ENCODE results near the gene MT2A.
"Not testable (repeated sequence)": the region's sequence is repeated elsewhere in the genome, so short reads cannot be mapped to it uniquely, and the experiment has no call there.

Gene MT2A

GRCh38 chr16:56621665-56622445 lies 13.5 kb downstream of the MT2A start:
- not testable (repeated sequence) for DNase-seq, ATAC-seq

GRCh38 chr16:56623184-56623583 lies 14.8 kb downstream of the MT2A start:
- not testable (repeated sequence) for ATAC-seq

GRCh38 chr16:56623637-56624036 lies 15.3 kb downstream of the MT2A start:
- DNase-seq (no peak), ATAC-seq (no peak)

More at GRCh38 chr16:56623184-56623583, 14.8 kb downstream of the MT2A start:
- not testable (repeated sequence) for DNase-seq

- DNase-seq (peak; percentile 50), ATAC-seq (peak; percentile 89)
These were observed 17.0 kb downstream of the MT2A start, which contains the start of gene MT1E for GRCh38 chr16:56625140-56625942. Gene MT1E, plus strand, starts transcription at chr16:56625781. Its CDS starts 71 bp downstream, at chr16:56625852.

GRCh38 chr16:56625943-56626654 lies 17.7 kb downstream of the MT2A start:
- ATAC-seq (peak; percentile 51), DNase-seq (no peak)

- DNase-seq: no peak
- ATAC-seq: no peak
These were observed 18.3 kb downstream of the MT2A start for GRCh38 chr16:56626685-56627084.

GRCh38 chr16:56628486-56629350 lies 20.3 kb downstream of the MT2A start:
- ATAC-seq (no peak), DNase-seq (no peak)

- ATAC-seq (no peak), DNase-seq (no peak)
These were observed 21.1 kb downstream of the MT2A start for GRCh38 chr16:56629531-56629930.

- ATAC-seq: peak; percentile 29
These were observed 21.8 kb downstream of the MT2A start for GRCh38 chr16:56630134-56630533.

GRCh38 chr16:56631197-56631596 lies 22.8 kb downstream of the MT2A start:
- no peak for DNase-seq

More at GRCh38 chr16:56630134-56630533, 21.8 kb downstream of the MT2A start:
- DNase-seq: no peak

GRCh38 chr16:56631832-56632155 lies 23.4 kb downstream of the MT2A start:
- no peak for DNase-seq
- ATAC-seq: no peak

More at GRCh38 chr16:56631197-56631596, 22.8 kb downstream of the MT2A start:
- ATAC-seq: no peak

GRCh38 chr16:56632156-56632847 lies 23.9 kb downstream of the MT2A start, which contains the start of gene MT1M:
Gene MT1M, plus strand, starts transcription at chr16:56632659. Its CDS starts 73 bp downstream, at chr16:56632732.
- ATAC-seq: peak; percentile 28
- DNase-seq: no peak

- DNase-seq (no peak), ATAC-seq (no peak)
These were observed 24.5 kb downstream of the MT2A start for GRCh38 chr16:56632848-56633365.

- no peak for DNase-seq
These were observed 25.2 kb downstream of the MT2A start for GRCh38 chr16:56633535-56633934.

GRCh38 chr16:56634715-56635440 lies 26.5 kb downstream of the MT2A start:
- DNase-seq (no peak), ATAC-seq (no peak)

More at GRCh38 chr16:56633535-56633934, 25.2 kb downstream of the MT2A start:
- no peak for ATAC-seq

- DNase-seq: no peak
- ATAC-seq: no peak
These were observed 27.1 kb downstream of the MT2A start for GRCh38 chr16:56635441-56635967.

- ATAC-seq: no peak
- DNase-seq: no peak
These were observed 28.4 kb downstream of the MT2A start for GRCh38 chr16:56636616-56637413.
